Anterior cingulate cortex (tissue), 58 donors: ENCODE data around the gene EPN2.
A peak's percentile ranks its signal among the peaks of the same experiment; 100 is the strongest.

Experiments used
- DNase-seq, 58 donors: peaks; one replicate each; lab custom pipeline; 2025; lab: John Stamatoyannopoulos, UW

The EPN2 gene

GRCh38 chr17:19322861-19323260 is 85.7 kb downstream of the EPN2 start:
- DNase-seq = no peak

- no peak for DNase-seq
Measured at GRCh38 chr17:19325542-19325941, 88.4 kb downstream of the EPN2 start.

GRCh38 chr17:19327031-19327783 is 90.0 kb downstream of the EPN2 start:
- DNase-seq = no peak

- no peak for DNase-seq
Measured at GRCh38 chr17:19328441-19329061, 91.4 kb downstream of the EPN2 start.

- DNase-seq = no peak
Measured at GRCh38 chr17:19329136-19329535, 92.0 kb downstream of the EPN2 start.

GRCh38 chr17:19329839-19330238 is 92.7 kb downstream of the EPN2 start:
- DNase-seq = no peak

- DNase-seq = no peak
Measured at GRCh38 chr17:19330271-19330670, 93.1 kb downstream of the EPN2 start.

- DNase-seq = no peak
Measured at GRCh38 chr17:19331134-19331533, 94.0 kb downstream of the EPN2 start.

- DNase-seq = no peak
Measured at GRCh38 chr17:19331543-19332245, 94.5 kb downstream of the EPN2 start.

- DNase-seq = no peak
Measured at GRCh38 chr17:19332371-19333131, 95.4 kb downstream of the EPN2 start.

- no peak for DNase-seq
Measured at GRCh38 chr17:19333132-19333440, 95.9 kb downstream of the EPN2 start.

GRCh38 chr17:19333736-19334290 is 96.6 kb downstream of the EPN2 start:
- no peak for DNase-seq

GRCh38 chr17:19334331-19334730 is 97.2 kb downstream of the EPN2 start:
- DNase-seq = no peak

- DNase-seq = no peak
Measured at GRCh38 chr17:19335951-19336631, 98.9 kb downstream of the EPN2 start.

GRCh38 chr17:19336938-19337711 is 100.0 kb downstream of the EPN2 start:
- peak in 35 of 58 donors; percentile 27 to 80 (median 55) for DNase-seq

- no peak for DNase-seq
Measured at GRCh38 chr17:19337712-19338023, 100.5 kb downstream of the EPN2 start.

GRCh38 chr17:19338031-19338990 is 101.1 kb downstream of the EPN2 start:
- peak in 11 of 58 donors; percentile 27 to 51 (median 41) for DNase-seq

GRCh38 chr17:19339341-19339815 is 102.2 kb downstream of the EPN2 start:
- DNase-seq = peak in 2 of 58 donors; percentile 17 to 60
